Stimulated activated CD4-positive, alpha-beta T cell treated with anti-CD3 and anti-CD28 coated beads, Interleukin-2, amount 100 ng/mL, for 4 hours (primary cell): Measurements from ENCODE around the gene SRMS.
"Not testable (repeated sequence)": the region's sequence is repeated elsewhere in the genome, so short reads cannot be mapped to it uniquely, and the experiment has no call there.

Experiments used
- DNase-seq: peaks from one replicate; pipeline ENCODE4 v3.0.0-alpha.2; 2020; ENCODE audit warnings: low read depth

Gene SRMS

GRCh38 chr20:63565021-63565698 lies 17.6 kb upstream of the SRMS start:
- DNase-seq, result no peak

GRCh38 chr20:63564036-63564810 lies 16.7 kb upstream of the SRMS start:
- no peak for DNase-seq

- DNase-seq, result no peak
Observed at GRCh38 chr20:63563225-63563935, 15.8 kb upstream of the SRMS start.

- no peak for DNase-seq
Observed at GRCh38 chr20:63562461-63563224, 15.1 kb upstream of the SRMS start.

GRCh38 chr20:63561624-63562396 lies 14.3 kb upstream of the SRMS start:
- no peak for DNase-seq

GRCh38 chr20:63560856-63561609 lies 13.5 kb upstream of the SRMS start:
- no peak for DNase-seq

- no peak for DNase-seq
Observed at GRCh38 chr20:63560333-63560805, 12.8 kb upstream of the SRMS start.

GRCh38 chr20:63559485-63560332 lies 12.2 kb upstream of the SRMS start:
- DNase-seq, result not testable (repeated sequence)

- no peak for DNase-seq
Observed at GRCh38 chr20:63558804-63559484, 11.4 kb upstream of the SRMS start.

- DNase-seq, result no peak
Observed at GRCh38 chr20:63557481-63557891, 9.9 kb upstream of the SRMS start.

GRCh38 chr20:63556873-63557478 lies 9.4 kb upstream of the SRMS start:
- no peak for DNase-seq

- DNase-seq, result no peak
Observed at GRCh38 chr20:63555661-63556381, 8.3 kb upstream of the SRMS start.

GRCh38 chr20:63554361-63555278 lies 7.1 kb upstream of the SRMS start:
- DNase-seq, result no peak

- DNase-seq, result peak; percentile 56
Observed at GRCh38 chr20:63553933-63554290, 6.4 kb upstream of the SRMS start, which contains the start of gene FNDC11. Gene FNDC11, plus strand, starts transcription at chr20:63554159. Its CDS starts 1,505 bp downstream, at chr20:63555664.

GRCh38 chr20:63553251-63553932 lies 5.8 kb upstream of the SRMS start:
- peak; percentile 84 for DNase-seq
